Airway epithelial cell (primary cell): ENCODE results near the gene ABCA12. TPM values are rescaled to one million over a fixed set of nuclear protein-coding genes. Genes with fewer than 3 reads are reported as not detected.

Experiments
- total RNA-seq: library from RNA; depleted of rRNA; stranded (reverse); fragments of >200 nt; gene quantifications from 2 replicates; pipeline ENCODE4 v1.2.3, GENCODE V29; 2015

Gene ABCA12
- 9.7 and 16.0 TPM in 2 replicates for total RNA-seq

DNA sequence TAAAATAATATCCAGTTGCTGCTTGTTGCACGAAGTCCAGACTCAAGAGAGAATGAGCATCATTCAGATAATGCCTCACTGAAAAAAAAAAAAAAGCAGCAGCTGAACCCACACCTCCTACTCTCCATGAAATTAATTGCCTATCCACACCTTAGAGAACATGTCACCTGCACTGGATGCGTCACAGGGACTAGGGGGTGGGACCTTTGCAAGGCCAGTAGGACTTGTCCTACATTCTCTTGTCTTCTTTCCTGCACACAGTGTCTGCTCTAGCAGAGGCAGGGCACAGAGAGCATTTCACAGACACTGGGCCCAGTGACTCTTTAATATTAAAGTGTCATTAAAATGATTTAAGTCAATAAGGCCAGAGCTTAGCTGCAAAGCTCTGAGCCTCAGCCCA, at the start of gene ABCA12:
TSS of gene ABCA12 (minus strand) at position 148 of the 400 bp plus-strand sequence. CDS start 418 bp downstream, outside the sequence.

Other genes starting within 250 kb of the ABCA12 start
- gene ATIC, start 173.4 kb upstream of the ABCA12 start, total RNA-seq, result 47.8 and 49.5 TPM in 2 replicates